ENCODE results near the gene PTPRN2. TPM values are rescaled to one million over a fixed set of nuclear protein-coding genes. Genes with fewer than 3 reads are reported as not detected.
A peak's percentile ranks its signal among the peaks of the same experiment; 100 is the strongest.

PTPRN2 gene
- total and polyA plus RNA-seq, 8 donors, result 4.9 to 136 (median 46.8) TPM

DNA sequence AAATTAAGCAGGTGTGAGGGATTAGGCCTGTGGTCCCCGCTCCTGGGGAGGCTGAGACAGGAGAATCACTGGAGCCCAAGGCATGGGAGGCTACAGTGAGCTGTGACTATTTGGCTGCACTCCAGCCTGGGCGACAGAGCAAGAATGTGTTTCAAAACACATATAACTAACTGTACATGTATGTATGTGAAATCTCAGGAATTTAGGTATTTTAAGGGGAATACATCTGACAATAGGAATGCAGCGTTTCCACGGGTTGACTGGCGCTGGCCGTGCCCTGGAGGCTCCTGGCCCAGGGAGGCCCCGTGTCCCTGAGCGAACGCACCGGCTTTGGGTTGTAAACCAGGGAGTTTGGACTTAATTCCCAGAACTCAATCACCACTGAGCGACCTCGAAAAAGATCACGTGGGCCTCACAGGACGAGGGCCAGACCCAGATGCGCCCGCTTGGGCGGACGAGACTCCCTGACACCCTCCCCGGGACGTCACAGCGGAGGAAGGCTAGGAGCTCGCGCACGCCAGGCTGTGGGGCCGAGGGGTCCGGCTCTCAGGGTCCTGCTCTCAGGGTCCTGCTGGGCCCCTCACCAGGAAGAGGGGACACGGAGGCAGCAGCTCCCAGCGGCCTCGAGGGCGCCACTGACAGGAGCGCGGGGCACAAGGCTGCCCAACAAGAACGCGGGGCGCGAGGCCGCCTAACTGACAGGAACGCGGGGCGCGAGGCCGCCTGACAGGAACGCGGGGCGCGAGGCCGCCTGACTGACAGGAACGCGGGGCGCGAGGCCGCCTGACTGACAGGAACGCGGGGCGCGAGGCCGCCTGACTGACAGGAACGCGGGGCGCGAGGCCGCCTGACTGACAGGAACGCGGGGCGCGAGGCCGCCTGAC lies 18.4 kb downstream of the PTPRN2 start:
- Histone ChIP-seq H3K9me3 (no peaks in the 10 kb centered on the region), H3K36me3 (no peaks in the 10 kb centered on the region), H3K4me3 (no peak overlapping the region), H3K27me3 (peaks cover 5 to 42% (median 13%) of the 10 kb centered on the region in 3 donors), H3K4me1 (peaks cover 8 to 38% (median 31%) of the 10 kb centered on the region in 4 donors), H3K27ac (no peak overlapping the region)
- TF ChIP-seq, protein P1, sequence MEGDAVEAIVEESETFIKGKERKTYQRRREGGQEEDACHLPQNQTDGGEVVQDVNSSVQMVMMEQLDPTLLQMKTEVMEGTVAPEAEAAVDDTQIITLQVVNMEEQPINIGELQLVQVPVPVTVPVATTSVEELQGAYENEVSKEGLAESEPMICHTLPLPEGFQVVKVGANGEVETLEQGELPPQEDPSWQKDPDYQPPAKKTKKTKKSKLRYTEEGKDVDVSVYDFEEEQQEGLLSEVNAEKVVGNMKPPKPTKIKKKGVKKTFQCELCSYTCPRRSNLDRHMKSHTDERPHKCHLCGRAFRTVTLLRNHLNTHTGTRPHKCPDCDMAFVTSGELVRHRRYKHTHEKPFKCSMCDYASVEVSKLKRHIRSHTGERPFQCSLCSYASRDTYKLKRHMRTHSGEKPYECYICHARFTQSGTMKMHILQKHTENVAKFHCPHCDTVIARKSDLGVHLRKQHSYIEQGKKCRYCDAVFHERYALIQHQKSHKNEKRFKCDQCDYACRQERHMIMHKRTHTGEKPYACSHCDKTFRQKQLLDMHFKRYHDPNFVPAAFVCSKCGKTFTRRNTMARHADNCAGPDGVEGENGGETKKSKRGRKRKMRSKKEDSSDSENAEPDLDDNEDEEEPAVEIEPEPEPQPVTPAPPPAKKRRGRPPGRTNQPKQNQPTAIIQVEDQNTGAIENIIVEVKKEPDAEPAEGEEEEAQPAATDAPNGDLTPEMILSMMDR (IDR thresholded peaks at IDR 0.05), result no peak
- DNase-seq, result no peak
- WGBS, 5 donors, result 57 to 77% (median 74%) methylated on average over 42 to 58 of the region's 67 CpGs
- intact Hi-C loops (cut with DNase I; ENCODE audit: low total_unique reads), result no loop called here

DNA sequence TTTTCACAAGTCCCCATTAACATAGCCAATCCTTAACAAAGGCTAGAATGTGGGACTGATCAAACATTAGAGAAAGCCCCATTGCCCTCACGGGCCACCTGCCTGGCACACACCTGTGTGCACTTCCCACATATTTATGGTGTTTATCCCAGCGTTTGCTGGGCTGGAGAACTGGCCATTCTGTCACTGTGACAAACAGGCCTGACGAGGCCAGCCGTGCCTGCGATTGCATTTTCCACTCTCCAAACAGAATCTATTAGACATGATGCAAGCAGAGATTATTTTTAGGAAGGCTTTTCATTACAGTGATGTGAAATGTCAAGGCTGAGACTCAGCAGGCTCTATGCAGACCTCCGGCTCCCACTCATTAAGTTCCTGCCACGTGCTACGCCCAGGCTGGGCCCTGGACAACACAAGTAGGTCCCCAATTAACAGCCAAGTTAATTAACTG lies 20.4 kb downstream of the PTPRN2 start:
- TF ChIP-seq EP300 (IDR thresholded peaks at IDR 0.05) (no peak), POLR2AphosphoS5 (IDR thresholded peaks at IDR 0.05) (no peak), POLR2A (IDR thresholded peaks at IDR 0.05) (no peak)
- TF ChIP-seq, protein P1 (IDR thresholded peaks at IDR 0.05), result no peak
- peaks cover 5 to 42% (median 13%) of the 10 kb centered on the region in 3 donors for H3K27me3 ChIP-seq
- DNase-seq, result peak; percentile 59 to 66
- H3K27ac ChIP-seq, result peak overlapping the region; percentile 20 to 74 (median 51)
- WGBS, 5 donors, result 33 to 54% (median 43%) methylated on average over 8 of the region's 8 CpGs
- H3K36me3 ChIP-seq, result no peaks in the 10 kb centered on the region
- H3K9me3 ChIP-seq, result no peaks in the 10 kb centered on the region
- intact Hi-C loops (cut with DNase I; ENCODE audit: low total_unique reads), result no loop called here
- no peak overlapping the region for H3K4me3 ChIP-seq
- peaks cover 8 to 39% (median 31%) of the 10 kb centered on the region in 4 donors for H3K4me1 ChIP-seq

DNA sequence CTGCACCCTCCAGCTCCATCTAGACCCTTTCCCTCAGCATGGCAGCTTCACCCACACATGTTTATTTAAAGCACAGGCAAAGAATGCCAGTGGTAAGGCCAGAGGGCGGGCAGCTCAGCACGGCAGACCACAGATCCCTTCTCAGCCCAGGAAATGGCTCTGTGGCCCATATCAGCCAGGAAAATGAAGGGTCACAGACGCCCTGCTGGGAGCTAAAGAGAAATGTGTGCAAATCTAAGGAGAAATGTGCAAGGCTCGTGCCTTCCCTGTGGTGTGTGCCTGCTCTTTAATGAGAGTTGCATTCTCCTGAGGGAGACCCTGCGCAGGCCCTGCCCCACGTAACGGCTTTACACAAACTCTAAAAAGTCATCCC lies 23.0 kb downstream of the PTPRN2 start:
- Histone ChIP-seq H3K36me3 (no peaks in the 10 kb centered on the region), H3K9me3 (no peaks in the 10 kb centered on the region), H3K4me1 (peaks cover 8 to 35% (median 28%) of the 10 kb centered on the region in 4 donors), H3K4me3 (no peak overlapping the region), H3K27me3 (peaks cover 2 to 27% (median 5%) of the 10 kb centered on the region in 3 donors), H3K27ac (peak overlapping the region in 1 of 5 donors; percentile 46)
- TF ChIP-seq POLR2A (IDR thresholded peaks at IDR 0.05) (no peak), POLR2AphosphoS5 (IDR thresholded peaks at IDR 0.05) (no peak)
- TF ChIP-seq, protein P1 (IDR thresholded peaks at IDR 0.05), result no peak
- DNase-seq, result no peak
- intact Hi-C loops (cut with DNase I; ENCODE audit: low total_unique reads), result no loop called here
- 57 to 68% (median 60%) methylated on average over 7 of the region's 7 CpGs for WGBS, 5 donors

DNA sequence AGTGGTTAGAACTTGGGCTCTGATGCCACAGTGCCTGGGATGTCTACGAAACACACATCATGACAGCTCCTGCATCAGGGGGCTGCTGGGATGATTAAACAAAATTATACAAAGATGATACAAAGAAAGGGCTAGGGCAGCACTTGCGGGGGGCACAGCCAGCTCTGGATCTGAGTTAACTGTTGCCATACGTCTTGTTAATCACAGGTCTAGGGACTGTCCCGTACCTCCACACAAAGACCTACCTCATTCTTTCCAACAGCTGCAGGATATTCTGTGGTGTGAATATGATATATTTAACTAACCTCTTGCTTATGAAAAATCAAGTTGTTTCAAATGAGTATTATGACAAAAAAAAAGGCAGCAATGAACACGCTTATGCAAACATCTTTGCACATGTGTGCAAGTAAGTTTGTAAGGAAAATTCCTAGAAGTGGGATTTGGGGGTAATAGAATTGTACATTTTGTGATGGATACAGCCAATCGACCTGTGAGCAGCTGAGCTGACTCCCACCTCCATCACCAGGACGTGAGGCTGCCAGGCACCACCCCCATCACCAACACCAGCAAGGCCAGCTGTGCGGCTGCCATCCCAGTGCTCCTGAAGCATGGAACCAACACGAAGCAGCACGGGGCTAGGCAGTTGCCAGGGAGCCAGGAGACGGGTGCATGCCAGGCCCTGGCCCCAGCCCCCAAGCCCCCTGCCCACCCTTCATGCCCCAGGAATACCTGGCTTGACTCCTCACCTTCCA lies 23.5 kb downstream of the PTPRN2 start:
- Histone ChIP-seq H3K36me3 (no peaks in the 10 kb centered on the region), H3K9me3 (no peaks in the 10 kb centered on the region), H3K27ac (no peak overlapping the region), H3K4me3 (no peak overlapping the region), H3K4me1 (peaks cover 8 to 35% (median 25%) of the 10 kb centered on the region in 4 donors), H3K27me3 (peaks cover 1 to 21% (median 2%) of the 10 kb centered on the region in 3 donors)
- TF ChIP-seq EP300 (IDR thresholded peaks at IDR 0.05), result no peak
- TF ChIP-seq POLR2AphosphoS5 (IDR thresholded peaks at IDR 0.05), result no peak
- TF ChIP-seq, protein P1 (IDR thresholded peaks at IDR 0.05), result no peak
- no peak for DNase-seq
- 70 to 85% (median 84%) methylated on average over 7 to 11 of the region's 11 CpGs for WGBS, 5 donors
- intact Hi-C loops (cut with DNase I; ENCODE audit: low total_unique reads), result no loop called here
